ENCODE measurements around the gene TRIP13. TPM values are rescaled to one million over a fixed set of nuclear protein-coding genes. Genes with fewer than 3 reads are reported as not detected.
"Not testable (repeated sequence)": the region's sequence is repeated elsewhere in the genome, so short reads cannot be mapped to it uniquely, and the experiment has no call there.

Gene TRIP13
- polyA plus RNA-seq, 1 experiment, result 20.4 TPM

GRCh38 chr5:923281-923873 lies 30.7 kb downstream of the TRIP13 start:
- POLR2A ChIA-PET, result no interaction called here
- no peak overlapping the region for H3K4me3 ChIP-seq (ENCODE audit: low read depth, low read length)

GRCh38 chr5:926417-927171 lies 33.9 kb downstream of the TRIP13 start:
- ChIA-PET POLR2A (interaction anchor here (0.7 kb wide), 1 partner anchor 639 kb away, joined by 17 read pairs; no protein-coding TSS in a partner anchor), CTCF (interaction anchor here (0.9 to 5.3 kb wide), 5 partner anchors 30 to 718 kb away, joined by 3 to 54 read pairs (median 5); no protein-coding TSS in a partner anchor)
- Histone ChIP-seq H3K27me3 (ENCODE audit: control insufficient read depth, insufficient read depth, low read length) (peaks cover 3% of the 10 kb centered on the region), H3K36me3 (ENCODE audit: control insufficient read depth, insufficient read depth, low read length) (no peaks in the 10 kb centered on the region; the same call in none of the 2 replicates), H3K4me3 (ENCODE audit: low read depth, low read length) (peak overlapping the region; percentile 34)
- DNase-seq (ENCODE audit: low read depth), result no peak
- TF ChIP-seq CTCF (IDR thresholded peaks at IDR 0.05; ENCODE audit: insufficient read depth, low read depth, low read length), result peak; percentile 44

More at GRCh38 chr5:923281-923873, 30.7 kb downstream of the TRIP13 start:
- DNase-seq (ENCODE audit: low read depth), result no peak
- peaks cover 3% of the 10 kb centered on the region; the same call in 1 of the 2 replicates for H3K27me3 ChIP-seq (ENCODE audit: control insufficient read depth, insufficient read depth, low read length)
- CTCF ChIA-PET, result interaction anchor here (0.7 to 5.3 kb wide), 26 partner anchors 10 to 730 kb away, joined by 3 to 54 read pairs (median 5); no protein-coding TSS in a partner anchor
- no peaks in the 10 kb centered on the region; the same call in none of the 2 replicates for H3K36me3 ChIP-seq (ENCODE audit: control insufficient read depth, insufficient read depth, low read length)
- peak; percentile 95 for TF ChIP-seq CTCF (IDR thresholded peaks at IDR 0.05; ENCODE audit: insufficient read depth, low read depth, low read length)

GRCh38 chr5:927172-928015 lies 34.7 kb downstream of the TRIP13 start:
- no peak for TF ChIP-seq CTCF (IDR thresholded peaks at IDR 0.05; ENCODE audit: insufficient read depth, low read depth, low read length)
- peaks cover 3% of the 10 kb centered on the region for H3K27me3 ChIP-seq (ENCODE audit: control insufficient read depth, insufficient read depth, low read length)
- no peak overlapping the region; the same call in 1 of the 2 replicates for H3K4me3 ChIP-seq (ENCODE audit: low read depth, low read length)
- no peak for DNase-seq (ENCODE audit: low read depth)
- no peaks in the 10 kb centered on the region; the same call in 1 of the 2 replicates for H3K36me3 ChIP-seq (ENCODE audit: control insufficient read depth, insufficient read depth, low read length)
- ChIA-PET POLR2A (interaction anchor here (0.7 kb wide), 1 partner anchor 640 kb away, joined by 17 read pairs; no protein-coding TSS in a partner anchor), CTCF (interaction anchor here (1.1 to 5.3 kb wide), 2 partner anchors 220 to 241 kb away, joined by 3 to 54 read pairs; no protein-coding TSS in a partner anchor)

GRCh38 chr5:929182-929581 lies 36.5 kb downstream of the TRIP13 start:
- POLR2A ChIA-PET; H3K4me3 ChIP-seq (ENCODE audit: low read depth, low read length); H3K27me3 ChIP-seq (ENCODE audit: control insufficient read depth, insufficient read depth, low read length); H3K36me3 ChIP-seq (ENCODE audit: control insufficient read depth, insufficient read depth, low read length); DNase-seq (ENCODE audit: low read depth): not testable (repeated sequence)
- CTCF ChIA-PET, result interaction anchor here (0.6 to 9.5 kb wide), 4 partner anchors 62 to 665 kb away, joined by 3 to 151 read pairs (median 3); no protein-coding TSS in a partner anchor

- ChIA-PET CTCF (interaction anchor here (0.6 to 9.5 kb wide), 4 partner anchors 61 to 665 kb away, joined by 3 to 151 read pairs (median 3); no protein-coding TSS in a partner anchor), POLR2A (no interaction called here)
- no peak for DNase-seq (ENCODE audit: low read depth)
- peaks cover 8% of the 10 kb centered on the region for H3K27me3 ChIP-seq (ENCODE audit: control insufficient read depth, insufficient read depth, low read length)
- TF ChIP-seq CTCF (IDR thresholded peaks at IDR 0.05; ENCODE audit: insufficient read depth, low read depth, low read length), result no peak
- no peak overlapping the region for H3K4me3 ChIP-seq (ENCODE audit: low read depth, low read length)
- no peaks in the 10 kb centered on the region for H3K36me3 ChIP-seq (ENCODE audit: control insufficient read depth, insufficient read depth, low read length)
Measured at GRCh38 chr5:929596-929995, 36.9 kb downstream of the TRIP13 start.
